ENCODE data around the gene CEP170B. TPM values are rescaled to one million over a fixed set of nuclear protein-coding genes. Genes with fewer than 3 reads are reported as not detected.

The CEP170B gene
- total RNA-seq: 10.5 and 11.0 TPM in 2 replicates

DNA sequence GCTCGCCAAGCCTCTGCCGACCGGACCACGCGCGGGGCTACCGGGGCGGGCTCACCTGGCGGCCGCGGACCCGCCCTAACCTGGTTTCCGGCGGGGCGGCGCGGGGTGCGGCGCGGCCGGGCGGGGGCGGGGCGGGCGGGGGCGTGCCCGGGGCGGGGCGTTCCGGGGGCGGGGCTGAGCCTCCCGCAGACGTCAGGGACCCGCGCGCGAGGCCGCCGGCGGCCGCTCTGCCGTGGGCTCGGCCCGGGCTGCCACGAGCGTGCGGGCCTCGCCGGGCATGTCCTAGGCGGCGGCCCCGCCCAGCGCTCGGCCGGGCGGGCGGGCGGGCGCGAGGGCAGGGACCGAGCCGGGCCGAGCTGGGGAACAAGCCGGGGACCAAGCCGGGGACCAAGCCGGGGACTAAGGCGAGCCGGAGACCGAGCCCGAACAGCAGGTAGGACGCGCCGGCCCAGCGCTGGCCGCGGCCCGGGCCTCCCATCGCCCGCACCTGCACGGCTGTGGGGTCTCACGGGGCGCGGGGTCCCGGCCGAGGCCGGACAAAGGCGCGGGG, at the start of gene CEP170B:
Gene CEP170B, plus strand, starts transcription at position 188 of the 550 bp plus-strand sequence. CDS start 3,183 bp downstream, outside the sequence.

DNA sequence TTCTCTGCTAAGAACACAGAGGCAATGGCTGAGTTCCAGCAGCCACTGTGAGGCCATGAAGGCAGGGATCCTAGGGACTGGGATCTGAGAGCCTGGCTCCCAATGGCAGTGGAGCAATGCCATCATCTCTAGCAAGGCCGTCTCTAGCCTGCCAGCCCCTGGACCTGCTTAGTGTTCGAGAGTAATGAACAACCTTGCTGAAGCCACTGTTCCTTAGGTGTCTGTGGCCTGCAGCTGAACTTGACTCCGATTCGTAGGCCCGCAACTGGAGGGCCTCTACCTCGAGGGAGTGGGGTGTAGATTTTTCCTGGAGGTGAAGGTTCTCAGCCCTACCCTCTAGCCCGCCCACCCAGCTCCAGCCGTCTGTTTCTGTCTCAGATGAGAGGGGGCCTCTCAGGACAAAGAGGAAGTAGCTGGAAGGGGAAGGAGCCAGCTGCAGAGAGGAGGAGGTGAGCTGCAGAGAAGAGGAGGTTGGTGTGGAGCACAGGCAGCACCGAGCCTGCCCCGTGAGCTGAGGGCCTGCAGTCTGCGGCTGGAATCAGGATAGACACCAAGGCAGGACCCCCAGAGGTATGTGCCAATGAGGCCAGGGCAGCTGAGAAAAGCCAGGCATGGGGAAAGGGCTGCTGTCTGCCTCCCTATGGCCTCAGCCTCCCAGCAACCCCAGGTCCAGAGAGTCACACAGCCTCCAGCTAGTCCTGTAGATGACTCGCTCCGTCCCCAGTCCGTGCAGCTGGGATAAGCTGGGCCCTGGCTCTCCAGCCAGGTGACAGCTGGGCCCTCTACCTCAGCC, 59.5 kb downstream of the CEP170B start, which contains the start of gene PLD4:
Gene PLD4, plus strand, starts transcription at position 459 of the 793 bp plus-strand sequence. CDS start 2,262 bp downstream, outside the sequence.

Other genes with a start within 250 kb of the CEP170B start
- 31.0 and 41.9 TPM in 2 replicates for gene INF2, start 175.7 kb upstream of the CEP170B start, total RNA-seq
- 1.4 and 3.9 TPM in 2 replicates for gene ADSS1, start 141.0 kb upstream of the CEP170B start, total RNA-seq
- gene SIVA1, start 112.1 kb upstream of the CEP170B start, total RNA-seq: 192 and 218 TPM in 2 replicates
- gene AKT1, start 69.5 kb upstream of the CEP170B start, total RNA-seq: 209 and 212 TPM in 2 replicates
- 5.6 and 5.8 TPM in 2 replicates for gene ZBTB42, start 64.2 kb upstream of the CEP170B start, total RNA-seq
- not detected in 2 replicates for gene PLD4, start 59.6 kb downstream of the CEP170B start, total RNA-seq
- 42.6 and 42.7 TPM in 2 replicates for gene AHNAK2, start 113.1 kb downstream of the CEP170B start, total RNA-seq
- gene CLBA1, start 120.5 kb downstream of the CEP170B start, total RNA-seq: 2.9 and 3.6 TPM in 2 replicates
- 49.7 and 51.0 TPM in 2 replicates for gene CDCA4, start 155.8 kb downstream of the CEP170B start, total RNA-seq
- gene GPR132, start 200.2 kb downstream of the CEP170B start, total RNA-seq: not detected in 2 replicates